Common myeloid progenitor, CD34-positive (primary cell): ENCODE data around the gene SPOCD1.
A peak's percentile ranks its signal among the peaks of the same experiment; 100 is the strongest.

Experiments used
- CTCF ChIA-PET: fragments of 350-600 bp; sonication (Branson Sonifier 250); formaldehyde crosslinking; loops from one replicate; lab custom pipeline; 2021; ENCODE audit warnings: antibody characterized with exemption; lab: Charles Lee
- POLR2A ChIA-PET: fragments of 350-600 bp; sonication (Branson Sonifier 250); formaldehyde crosslinking; loops from one replicate; lab custom pipeline; 2021; ENCODE audit warnings: antibody characterized with exemption; lab: Charles Lee
- DNase-seq, 3 donors: peaks; one replicate each; pipeline versions ENCODE4 v3.0.0 to v3.0.0-alpha.2; 2013
- H3K27ac ChIP-seq, 2 experiments: 1 replicate in 1 of 2; 2 replicates in 1 of 2; pipeline ENCODE4 v1.7.0; 2013; ENCODE audit warnings: inconsistent platforms in 2 of 2, low read length in 2 of 2, mild to moderate bottlenecking in 2 of 2, low read depth in 1 of 2, moderate library complexity in 1 of 2; ENCODE audit not compliant: severe bottlenecking in 2 of 2, insufficient read depth in 1 of 2, poor library complexity in 1 of 2
- H3K27me3 ChIP-seq, 5 experiments: replicated peaks in 2 of 5; 1 replicate in 3 of 5; 2 replicates in 2 of 5; pipeline versions ENCODE4 v1.6.1 to v1.7.0; 2013; ENCODE audit warnings: low read length in 4 of 5, mild to moderate bottlenecking in 2 of 5, moderate library complexity in 2 of 5, inconsistent platforms in 1 of 5; ENCODE audit not compliant: insufficient read depth in 5 of 5, control insufficient read depth in 4 of 5
- H3K36me3 ChIP-seq, 4 experiments: 1 replicate in 2 of 4; 2 replicates in 2 of 4; pipeline versions ENCODE4 v1.6.1 to v1.7.0; 2013; ENCODE audit warnings: low read length in 3 of 4, control low read depth in 1 of 4, mild to moderate bottlenecking in 1 of 4; ENCODE audit not compliant: control insufficient read depth in 4 of 4, insufficient read depth in 4 of 4
- H3K4me1 ChIP-seq, 4 experiments: 1 replicate in 3 of 4; 2 replicates in 1 of 4; pipeline versions ENCODE4 v1.6.1 to v1.7.1; 2013; ENCODE audit warnings: low read length in 3 of 4, mild to moderate bottlenecking in 3 of 4, control low read depth in 1 of 4, inconsistent platforms in 1 of 4, moderate library complexity in 1 of 4; ENCODE audit not compliant: control insufficient read depth in 4 of 4, insufficient read depth in 4 of 4; ENCODE audit errors: control extremely low read depth in 1 of 4
- H3K4me3 ChIP-seq, 7 experiments: 1 replicate in 4 of 7; 2 replicates in 3 of 7; pipeline versions ENCODE4 v1.5.1 to v1.7.0; 2013; ENCODE audit warnings: mild to moderate bottlenecking in 7 of 7, low read length in 6 of 7, moderate library complexity in 6 of 7, inconsistent platforms in 2 of 7, low read depth in 2 of 7, control low read depth in 1 of 7; ENCODE audit not compliant: insufficient read depth in 4 of 7, control insufficient read depth in 1 of 7; ENCODE audit errors: extremely low read depth in 1 of 7
- H3K9me3 ChIP-seq, 5 experiments: 1 replicate in 4 of 5; 2 replicates in 1 of 5; pipeline versions ENCODE4 v1.6.1 to v1.7.1; 2013; ENCODE audit warnings: low read length in 4 of 5, mild to moderate bottlenecking in 2 of 5, inconsistent platforms in 1 of 5, low read depth in 1 of 5, moderate library complexity in 1 of 5; ENCODE audit not compliant: control insufficient read depth in 4 of 5, insufficient read depth in 2 of 5; ENCODE audit errors: control extremely low read depth in 1 of 5
- WGBS: methylation state at CpG from one replicate; pipeline ENCODE4 v1.1.5; 2013; ENCODE audit not compliant: insufficient coverage; 5-methylcytosine and 5-hydroxymethylcytosine counted together

Gene SPOCD1

GRCh38 chr1:31802190-31803150, 13.4 kb downstream of the SPOCD1 start:
- H3K36me3 ChIP-seq, result no peaks in the 10 kb centered on the region
- peak overlapping the region in 3 of 7 experiments; percentile 40 to 67 (median 64) for H3K4me3 ChIP-seq
- ChIA-PET CTCF (interaction anchor here (1.0 to 5.8 kb wide), 2 partner anchors 13 to 132 kb away, joined by 3 to 28 read pairs; no protein-coding TSS in a partner anchor), POLR2A (interaction anchor here (0.6 kb wide), 1 partner anchor 9 kb away, joined by 4 read pairs; no protein-coding TSS in a partner anchor)
- H3K27ac ChIP-seq, result no peak overlapping the region
- H3K4me1 ChIP-seq, result peaks cover 0 to 10% (median under 1%) of the 10 kb centered on the region in 4 experiments
- no CpG with 5 or more reads among the region's 13 CpGs for WGBS
- peak in 2 of 3 donors; percentile 23 to 36 for DNase-seq
- no peaks in the 10 kb centered on the region for H3K9me3 ChIP-seq
- H3K27me3 ChIP-seq, result no peaks in the 10 kb centered on the region

- CTCF ChIA-PET, result interaction anchor here (1.0 to 5.8 kb wide), 2 partner anchors 12 to 131 kb away, joined by 3 to 28 read pairs; no protein-coding TSS in a partner anchor
- Histone ChIP-seq H3K4me1 (peaks cover 0 to 10% (median under 1%) of the 10 kb centered on the region in 4 experiments), H3K27ac (no peak overlapping the region), H3K27me3 (no peaks in the 10 kb centered on the region), H3K4me3 (no peak overlapping the region), H3K36me3 (no peaks in the 10 kb centered on the region), H3K9me3 (no peaks in the 10 kb centered on the region)
- no peak for DNase-seq
- WGBS, result no CpG with 5 or more reads among the region's 1 CpG
- POLR2A ChIA-PET, result no interaction called here
Observed at GRCh38 chr1:31801458-31801857, 14.4 kb downstream of the SPOCD1 start.

- ChIA-PET CTCF (interaction anchor here (1.0 to 5.8 kb wide), 3 partner anchors 11 to 164 kb away, joined by 4 to 28 read pairs (median 5); no protein-coding TSS in a partner anchor), POLR2A (no interaction called here)
- Histone ChIP-seq H3K4me1 (peaks cover 0 to 10% (median 3%) of the 10 kb centered on the region in 4 experiments), H3K9me3 (no peaks in the 10 kb centered on the region), H3K27ac (no peak overlapping the region), H3K4me3 (no peak overlapping the region), H3K27me3 (no peaks in the 10 kb centered on the region), H3K36me3 (no peaks in the 10 kb centered on the region)
- DNase-seq, result no peak
- WGBS, result 98% methylated on average over 4 of the region's 4 CpGs
Observed at GRCh38 chr1:31800674-31800967, 15.2 kb downstream of the SPOCD1 start.

- Histone ChIP-seq H3K27me3 (no peaks in the 10 kb centered on the region), H3K4me3 (no peak overlapping the region), H3K9me3 (no peaks in the 10 kb centered on the region), H3K27ac (no peak overlapping the region), H3K36me3 (no peaks in the 10 kb centered on the region), H3K4me1 (peaks cover 0 to 10% (median 3%) of the 10 kb centered on the region in 4 experiments)
- POLR2A ChIA-PET, result no interaction called here
- CTCF ChIA-PET, result interaction anchor here (1.0 to 5.8 kb wide), 3 partner anchors 11 to 165 kb away, joined by 4 to 28 read pairs (median 5); no protein-coding TSS in a partner anchor
- DNase-seq, result no peak
- WGBS, result 97% methylated on average over 14 of the region's 16 CpGs
Observed at GRCh38 chr1:31799895-31800673, 15.7 kb downstream of the SPOCD1 start.

GRCh38 chr1:31799196-31799894, 16.5 kb downstream of the SPOCD1 start:
- ChIA-PET CTCF (interaction anchor here (2.3 to 5.8 kb wide), 2 partner anchors 10 to 143 kb away, joined by 5 to 28 read pairs; no protein-coding TSS in a partner anchor), POLR2A (no interaction called here)
- WGBS, result 97% methylated on average over 8 of the region's 9 CpGs
- no peak for DNase-seq
- Histone ChIP-seq H3K27me3 (no peaks in the 10 kb centered on the region), H3K9me3 (no peaks in the 10 kb centered on the region), H3K4me1 (peaks cover 0 to 10% (median 3%) of the 10 kb centered on the region in 4 experiments), H3K36me3 (no peaks in the 10 kb centered on the region), H3K27ac (no peak overlapping the region), H3K4me3 (no peak overlapping the region)

- Histone ChIP-seq H3K36me3 (no peaks in the 10 kb centered on the region), H3K9me3 (no peaks in the 10 kb centered on the region), H3K27ac (no peak overlapping the region), H3K27me3 (no peaks in the 10 kb centered on the region), H3K4me3 (no peak overlapping the region), H3K4me1 (peaks cover 0 to 10% (median 3%) of the 10 kb centered on the region in 4 experiments)
- no peak for DNase-seq
- POLR2A ChIA-PET, result no interaction called here
- WGBS, result 89% methylated on average over 14 of the region's 17 CpGs
- CTCF ChIA-PET, result interaction anchor here (2.3 to 5.8 kb wide), 2 partner anchors 9 to 144 kb away, joined by 5 to 28 read pairs; no protein-coding TSS in a partner anchor
Observed at GRCh38 chr1:31798433-31799195, 17.2 kb downstream of the SPOCD1 start.
